ENCODE measurements around the gene ICAM3.
A peak's percentile ranks its signal among the peaks of the same experiment; 100 is the strongest.

The ICAM3 gene

GRCh38 chr19:10290357-10290875 is 49.0 kb downstream of the ICAM3 start:
- DNase-seq: peak; percentile 67

DNA sequence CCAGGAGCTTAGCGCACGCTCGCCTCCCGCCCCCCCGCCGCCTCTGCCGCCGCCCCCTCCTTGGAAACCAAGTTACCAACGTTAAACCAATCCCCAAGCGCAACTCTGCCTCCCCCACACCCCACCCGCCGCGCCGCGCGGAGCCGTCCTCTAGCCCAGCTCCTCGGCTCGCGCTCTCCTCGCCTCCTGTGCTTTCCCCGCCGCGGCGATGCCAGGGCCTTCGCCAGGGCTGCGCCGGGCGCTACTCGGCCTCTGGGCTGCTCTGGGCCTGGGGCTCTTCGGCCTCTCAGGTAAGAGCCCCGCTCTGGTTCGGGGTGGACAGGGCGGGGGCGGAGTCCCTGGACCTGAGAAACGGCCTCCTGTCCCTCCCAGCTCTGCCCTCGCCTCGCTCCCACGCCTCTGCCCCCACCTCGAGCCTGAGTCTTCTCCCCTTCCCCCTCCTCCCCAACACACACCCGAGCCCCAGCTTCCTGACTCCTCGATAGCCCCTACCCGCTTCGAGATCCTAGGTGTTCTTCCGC is 49.5 kb downstream of the ICAM3 start, which contains the start of gene ICAM5:
Gene ICAM5, plus strand, starts transcription at position 117 of the 521 bp plus-strand sequence. Its CDS starts 92 bp downstream, at position 209.
- peak; percentile 75 for DNase-seq

- DNase-seq: peak; percentile 87
Observed at GRCh38 chr19:10289167-10289835, 50.1 kb downstream of the ICAM3 start.

DNA sequence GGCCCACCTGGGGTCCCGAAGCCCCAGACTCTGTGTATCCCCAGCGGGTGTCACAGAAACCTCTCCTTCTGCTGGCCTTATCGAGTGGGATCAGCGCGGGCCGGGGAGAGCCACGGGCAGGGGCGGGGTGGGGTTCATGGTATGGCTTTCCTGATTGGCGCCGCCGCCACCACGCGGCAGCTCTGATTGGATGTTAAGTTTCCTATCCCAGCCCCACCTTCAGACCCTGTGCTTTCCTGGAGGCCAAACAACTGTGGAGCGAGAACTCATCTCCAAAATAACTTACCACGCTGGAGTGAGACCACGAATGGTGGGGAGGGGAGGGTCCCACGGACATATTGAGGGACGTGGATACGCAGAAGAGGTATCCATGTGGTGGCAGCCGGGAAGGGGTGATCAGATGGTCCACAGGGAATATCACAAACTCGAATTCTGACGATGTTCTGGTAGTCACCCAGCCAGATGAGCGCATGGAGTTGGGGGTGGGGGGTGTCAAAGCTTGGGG is 50.7 kb downstream of the ICAM3 start:
- DNase-seq: peak; percentile 80

GRCh38 chr19:10286803-10287737 is 52.4 kb downstream of the ICAM3 start, which contains the start of gene ICAM4:
TSS of gene ICAM4 (plus strand) at chr19:10286955. CDS start at chr19:10287013, 58 bp downstream.
- DNase-seq: peak; percentile 69

DNA sequence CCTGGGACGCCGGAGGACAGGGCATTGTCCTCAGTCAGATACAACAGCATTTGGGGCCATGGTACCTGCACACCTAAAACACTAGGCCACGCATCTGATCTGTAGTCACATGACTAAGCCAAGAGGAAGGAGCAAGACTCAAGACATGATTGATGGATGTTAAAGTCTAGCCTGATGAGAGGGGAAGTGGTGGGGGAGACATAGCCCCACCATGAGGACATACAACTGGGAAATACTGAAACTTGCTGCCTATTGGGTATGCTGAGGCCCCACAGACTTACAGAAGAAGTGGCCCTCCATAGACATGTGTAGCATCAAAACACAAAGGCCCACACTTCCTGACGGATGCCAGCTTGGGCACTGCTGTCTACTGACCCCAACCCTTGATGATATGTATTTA is 54.0 kb downstream of the ICAM3 start:
- DNase-seq: no peak

- no peak for DNase-seq
Observed at GRCh38 chr19:10284960-10285278, 54.5 kb downstream of the ICAM3 start.

DNA sequence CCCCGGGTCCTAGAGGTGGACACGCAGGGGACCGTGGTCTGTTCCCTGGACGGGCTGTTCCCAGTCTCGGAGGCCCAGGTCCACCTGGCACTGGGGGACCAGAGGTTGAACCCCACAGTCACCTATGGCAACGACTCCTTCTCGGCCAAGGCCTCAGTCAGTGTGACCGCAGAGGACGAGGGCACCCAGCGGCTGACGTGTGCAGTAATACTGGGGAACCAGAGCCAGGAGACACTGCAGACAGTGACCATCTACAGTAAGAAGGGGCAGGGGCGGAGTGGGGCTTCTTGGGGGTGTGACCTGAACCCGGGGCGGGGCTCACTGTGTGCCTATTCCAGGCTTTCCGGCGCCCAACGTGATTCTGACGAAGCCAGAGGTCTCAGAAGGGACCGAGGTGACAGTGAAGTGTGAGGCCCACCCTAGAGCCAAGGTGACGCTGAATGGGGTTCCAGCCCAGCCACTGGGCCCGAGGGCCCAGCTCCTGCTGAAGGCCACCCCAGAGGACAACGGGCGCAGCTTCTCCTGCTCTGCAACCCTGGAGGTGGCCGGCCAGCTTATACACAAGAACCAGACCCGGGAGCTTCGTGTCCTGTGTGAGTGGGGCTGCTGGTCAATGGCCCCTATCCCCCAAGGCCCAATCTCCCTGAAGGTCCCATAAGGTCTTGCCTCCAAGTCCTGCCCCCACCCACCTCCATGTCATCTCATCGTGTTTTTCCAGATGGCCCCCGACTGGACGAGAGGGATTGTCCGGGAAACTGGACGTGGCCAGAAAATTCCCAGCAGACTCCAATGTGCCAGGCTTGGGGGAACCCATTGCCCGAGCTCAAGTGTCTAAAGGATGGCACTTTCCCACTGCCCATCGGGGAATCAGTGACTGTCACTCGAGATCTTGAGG is 55.1 kb downstream of the ICAM3 start:
- DNase-seq: no peak
